ENCODE results near the gene ARHGEF28.

The ARHGEF28 gene

GRCh38 chr5:73729329-73729728 lies 103.3 kb downstream of the ARHGEF28 start:
- Histone ChIP-seq H3K9ac (ENCODE audit: low read depth, low read length) (no peak overlapping the region), H3K4me1 (ENCODE audit: insufficient read depth, low read length) (no peaks in the 10 kb centered on the region), H3K27me3 (ENCODE audit: insufficient read depth, low read length) (no peaks in the 10 kb centered on the region), H3K4me3 (ENCODE audit: low read length) (no peak overlapping the region), H3K27ac (ENCODE audit: low read length) (no peak overlapping the region), H3K9me3 (ENCODE audit: insufficient read depth, low read depth, low read length) (no peaks in the 10 kb centered on the region), H3K36me3 (ENCODE audit: insufficient read depth, low read depth, low read length) (no peaks in the 10 kb centered on the region)

GRCh38 chr5:73732045-73732444 lies 106.0 kb downstream of the ARHGEF28 start:
- no peak overlapping the region for H3K9ac ChIP-seq (ENCODE audit: low read depth, low read length)
- H3K9me3 ChIP-seq (ENCODE audit: insufficient read depth, low read depth, low read length): no peaks in the 10 kb centered on the region
- H3K4me1 ChIP-seq (ENCODE audit: insufficient read depth, low read length): no peaks in the 10 kb centered on the region
- H3K27ac ChIP-seq (ENCODE audit: low read length): no peak overlapping the region
- no peaks in the 10 kb centered on the region for H3K27me3 ChIP-seq (ENCODE audit: insufficient read depth, low read length)
- no peaks in the 10 kb centered on the region for H3K36me3 ChIP-seq (ENCODE audit: insufficient read depth, low read depth, low read length)
- H3K4me3 ChIP-seq (ENCODE audit: low read length): no peak overlapping the region

GRCh38 chr5:73733219-73733618 lies 107.2 kb downstream of the ARHGEF28 start:
- Histone ChIP-seq H3K36me3 (ENCODE audit: insufficient read depth, low read depth, low read length) (no peaks in the 10 kb centered on the region), H3K4me3 (ENCODE audit: low read length) (no peak overlapping the region), H3K27me3 (ENCODE audit: insufficient read depth, low read length) (no peaks in the 10 kb centered on the region), H3K27ac (ENCODE audit: low read length) (no peak overlapping the region), H3K4me1 (ENCODE audit: insufficient read depth, low read length) (no peaks in the 10 kb centered on the region), H3K9ac (ENCODE audit: low read depth, low read length) (no peak overlapping the region), H3K9me3 (ENCODE audit: insufficient read depth, low read depth, low read length) (no peaks in the 10 kb centered on the region)

- Histone ChIP-seq H3K4me3 (ENCODE audit: low read length) (no peak overlapping the region), H3K9me3 (ENCODE audit: insufficient read depth, low read depth, low read length) (no peaks in the 10 kb centered on the region), H3K27ac (ENCODE audit: low read length) (no peak overlapping the region), H3K27me3 (ENCODE audit: insufficient read depth, low read length) (no peaks in the 10 kb centered on the region), H3K4me1 (ENCODE audit: insufficient read depth, low read length) (no peaks in the 10 kb centered on the region), H3K9ac (ENCODE audit: low read depth, low read length) (no peak overlapping the region), H3K36me3 (ENCODE audit: insufficient read depth, low read depth, low read length) (no peaks in the 10 kb centered on the region)
Observed at GRCh38 chr5:73735032-73735734, 109.2 kb downstream of the ARHGEF28 start.

GRCh38 chr5:73739650-73740049 lies 113.7 kb downstream of the ARHGEF28 start:
- Histone ChIP-seq H3K27ac (ENCODE audit: low read length) (no peak overlapping the region), H3K9me3 (ENCODE audit: insufficient read depth, low read depth, low read length) (no peaks in the 10 kb centered on the region), H3K36me3 (ENCODE audit: insufficient read depth, low read depth, low read length) (no peaks in the 10 kb centered on the region), H3K4me3 (ENCODE audit: low read length) (no peak overlapping the region), H3K9ac (ENCODE audit: low read depth, low read length) (no peak overlapping the region), H3K4me1 (ENCODE audit: insufficient read depth, low read length) (no peaks in the 10 kb centered on the region), H3K27me3 (ENCODE audit: insufficient read depth, low read length) (no peaks in the 10 kb centered on the region)

- no peaks in the 10 kb centered on the region for H3K27me3 ChIP-seq (ENCODE audit: insufficient read depth, low read length)
- H3K4me1 ChIP-seq (ENCODE audit: insufficient read depth, low read length): no peaks in the 10 kb centered on the region
- H3K9me3 ChIP-seq (ENCODE audit: insufficient read depth, low read depth, low read length): no peaks in the 10 kb centered on the region
- no peak overlapping the region for H3K4me3 ChIP-seq (ENCODE audit: low read length)
- no peaks in the 10 kb centered on the region for H3K36me3 ChIP-seq (ENCODE audit: insufficient read depth, low read depth, low read length)
- no peak overlapping the region for H3K27ac ChIP-seq (ENCODE audit: low read length)
- H3K9ac ChIP-seq (ENCODE audit: low read depth, low read length): no peak overlapping the region
Observed at GRCh38 chr5:73740274-73740790, 114.3 kb downstream of the ARHGEF28 start.

GRCh38 chr5:73743161-73743560 lies 117.2 kb downstream of the ARHGEF28 start:
- H3K27me3 ChIP-seq (ENCODE audit: insufficient read depth, low read length): no peaks in the 10 kb centered on the region
- H3K27ac ChIP-seq (ENCODE audit: low read length): no peak overlapping the region
- H3K4me3 ChIP-seq (ENCODE audit: low read length): no peak overlapping the region
- H3K36me3 ChIP-seq (ENCODE audit: insufficient read depth, low read depth, low read length): no peaks in the 10 kb centered on the region
- no peak overlapping the region for H3K9ac ChIP-seq (ENCODE audit: low read depth, low read length)
- no peaks in the 10 kb centered on the region for H3K9me3 ChIP-seq (ENCODE audit: insufficient read depth, low read depth, low read length)
- peaks cover 12% of the 10 kb centered on the region; the same call in 1 of the 2 replicates for H3K4me1 ChIP-seq (ENCODE audit: insufficient read depth, low read length)

- Histone ChIP-seq H3K9ac (ENCODE audit: low read depth, low read length) (no peak overlapping the region), H3K27ac (ENCODE audit: low read length) (no peak overlapping the region), H3K36me3 (ENCODE audit: insufficient read depth, low read depth, low read length) (no peaks in the 10 kb centered on the region), H3K4me1 (ENCODE audit: insufficient read depth, low read length) (peaks cover 12% of the 10 kb centered on the region; the same call in 1 of the 2 replicates), H3K4me3 (ENCODE audit: low read length) (no peak overlapping the region), H3K27me3 (ENCODE audit: insufficient read depth, low read length) (no peaks in the 10 kb centered on the region), H3K9me3 (ENCODE audit: insufficient read depth, low read depth, low read length) (no peaks in the 10 kb centered on the region)
Observed at GRCh38 chr5:73745836-73746235, 119.8 kb downstream of the ARHGEF28 start.

- H3K4me1 ChIP-seq (ENCODE audit: insufficient read depth, low read length): peaks cover 12% of the 10 kb centered on the region; the same call in 1 of the 2 replicates
- H3K36me3 ChIP-seq (ENCODE audit: insufficient read depth, low read depth, low read length): no peaks in the 10 kb centered on the region
- H3K9ac ChIP-seq (ENCODE audit: low read depth, low read length): no peak overlapping the region
- H3K27me3 ChIP-seq (ENCODE audit: insufficient read depth, low read length): no peaks in the 10 kb centered on the region
- no peak overlapping the region for H3K27ac ChIP-seq (ENCODE audit: low read length)
- H3K9me3 ChIP-seq (ENCODE audit: insufficient read depth, low read depth, low read length): no peaks in the 10 kb centered on the region
- H3K4me3 ChIP-seq (ENCODE audit: low read length): no peak overlapping the region
Observed at GRCh38 chr5:73746608-73747007, 120.6 kb downstream of the ARHGEF28 start.

- H3K4me3 ChIP-seq (ENCODE audit: low read length): no peak overlapping the region
- H3K36me3 ChIP-seq (ENCODE audit: insufficient read depth, low read depth, low read length): no peaks in the 10 kb centered on the region
- H3K27ac ChIP-seq (ENCODE audit: low read length): no peak overlapping the region
- H3K9ac ChIP-seq (ENCODE audit: low read depth, low read length): no peak overlapping the region
- peaks cover 12% of the 10 kb centered on the region; the same call in 1 of the 2 replicates for H3K4me1 ChIP-seq (ENCODE audit: insufficient read depth, low read length)
- no peaks in the 10 kb centered on the region for H3K27me3 ChIP-seq (ENCODE audit: insufficient read depth, low read length)
- no peaks in the 10 kb centered on the region for H3K9me3 ChIP-seq (ENCODE audit: insufficient read depth, low read depth, low read length)
Observed at GRCh38 chr5:73747696-73748380, 121.8 kb downstream of the ARHGEF28 start.

- Histone ChIP-seq H3K27me3 (ENCODE audit: insufficient read depth, low read length) (no peaks in the 10 kb centered on the region), H3K9me3 (ENCODE audit: insufficient read depth, low read depth, low read length) (no peaks in the 10 kb centered on the region), H3K4me3 (ENCODE audit: low read length) (no peak overlapping the region), H3K9ac (ENCODE audit: low read depth, low read length) (no peak overlapping the region), H3K4me1 (ENCODE audit: insufficient read depth, low read length) (peaks cover 12% of the 10 kb centered on the region; the same call in 1 of the 2 replicates), H3K36me3 (ENCODE audit: insufficient read depth, low read depth, low read length) (no peaks in the 10 kb centered on the region), H3K27ac (ENCODE audit: low read length) (no peak overlapping the region)
Observed at GRCh38 chr5:73748510-73749400, 122.8 kb downstream of the ARHGEF28 start.
